SK-N-SH treated with all-trans-retinoic acid at 6 μM for 48 hours (cell line): Measurements from ENCODE around the gene SH3TC1.

Source experiments
- ATAC-seq: fragments of 200-7000 bp; cut with Tn5 transposase; 3 replicates; pipeline ENCODE4 v1.9.1; 2020; ENCODE audit warnings: mild to moderate bottlenecking, moderate library complexity
- ARNTL ChIP-seq: fragments of 450-650 bp; formaldehyde crosslinking; IDR thresholded peaks from 2 replicates; pipeline ENCODE4 v1.5.0; 2020; ENCODE audit warnings: low read depth, mild to moderate bottlenecking, moderate library complexity, borderline replicate concordance
- BACH2 ChIP-seq: fragments of 250-450 bp; sonication (Bioruptor Pico); IDR thresholded peaks from 2 replicates; pipeline ENCODE4 v1.9.0; 2021; ENCODE audit warnings: mild to moderate bottlenecking, borderline replicate concordance
- CSDC2 ChIP-seq: fragments of 250-450 bp; sonication (Bioruptor Pico); IDR thresholded peaks from 2 replicates; pipeline ENCODE4 v1.5.0; 2020; ENCODE audit warnings: mild to moderate bottlenecking, moderate library complexity
- CSRNP3 ChIP-seq: fragments of 250-450 bp; sonication (Bioruptor Pico); IDR thresholded peaks from 2 replicates; pipeline ENCODE4 v1.5.1; 2021; ENCODE audit warnings: mild to moderate bottlenecking, moderate library complexity
- ESRRG ChIP-seq: fragments of 250-450 bp; sonication (Bioruptor Pico); IDR thresholded peaks from 2 replicates; pipeline ENCODE4 v1.6.1; 2021; ENCODE audit warnings: mild to moderate bottlenecking
- GLIS3 ChIP-seq: fragments of 250-450 bp; sonication (Bioruptor Pico); IDR thresholded peaks from 2 replicates; pipeline ENCODE4 v1.5.0; 2020; ENCODE audit warnings: mild to moderate bottlenecking, moderate library complexity
- ISL1 ChIP-seq: fragments of 250-450 bp; sonication (Bioruptor Pico); IDR thresholded peaks from 2 replicates; pipeline ENCODE4 v2.1.2; 2022; ENCODE audit warnings: mild to moderate bottlenecking, moderate library complexity
- PATZ1 ChIP-seq: fragments of 250-450 bp; sonication (Bioruptor Pico); IDR thresholded peaks from 2 replicates; pipeline ENCODE4 v1.8.0; 2020; ENCODE audit warnings: mild to moderate bottlenecking, moderate library complexity, borderline replicate concordance
- POU6F1 ChIP-seq: fragments of 250-450 bp; sonication (Bioruptor Pico); IDR thresholded peaks from 2 replicates; pipeline ENCODE4 v1.8.0; 2021; ENCODE audit warnings: low read depth, mild to moderate bottlenecking, moderate library complexity, borderline replicate concordance
- PPARA ChIP-seq: fragments of 250-450 bp; sonication (Bioruptor Pico); IDR thresholded peaks from 2 replicates; pipeline ENCODE4 v1.5.0; 2020; ENCODE audit warnings: mild to moderate bottlenecking, borderline replicate concordance
- RARB ChIP-seq: fragments of 250-450 bp; sonication (Bioruptor Pico); IDR thresholded peaks from 2 replicates; pipeline ENCODE4 v1.8.0; 2021; ENCODE audit warnings: mild to moderate bottlenecking, moderate library complexity
- SNAI2 ChIP-seq: fragments of 250-450 bp; sonication (Bioruptor Pico); IDR thresholded peaks from 2 replicates; pipeline ENCODE4 v1.5.0; 2020; ENCODE audit warnings: mild to moderate bottlenecking, moderate library complexity
- TCF4 ChIP-seq: fragments of 250-450 bp; sonication (Bioruptor Pico); IDR thresholded peaks from 2 replicates; pipeline ENCODE4 v1.8.0; 2021; ENCODE audit warnings: mild to moderate bottlenecking, moderate library complexity, borderline replicate concordance
- TOX ChIP-seq: fragments of 250-450 bp; sonication (Bioruptor Pico); IDR thresholded peaks from 2 replicates; pipeline ENCODE4 v1.8.0; 2021; ENCODE audit warnings: mild to moderate bottlenecking, moderate library complexity, borderline replicate concordance
- TSHZ2 ChIP-seq: fragments of 250-450 bp; sonication (Bioruptor Pico); IDR thresholded peaks from 2 replicates; pipeline ENCODE4 v1.5.0; 2020; ENCODE audit warnings: mild to moderate bottlenecking, moderate library complexity
- ZC3H10 ChIP-seq: fragments of 250-450 bp; sonication (Bioruptor Pico); IDR thresholded peaks from 2 replicates; pipeline ENCODE4 v1.5.1; 2021; ENCODE audit warnings: mild to moderate bottlenecking, moderate library complexity
- ZFP3 ChIP-seq: fragments of 250-450 bp; sonication (Bioruptor Pico); IDR thresholded peaks from 2 replicates; pipeline ENCODE4 v1.5.0; 2020; ENCODE audit warnings: mild to moderate bottlenecking, moderate library complexity
- ZFP30 ChIP-seq: fragments of 450-650 bp; formaldehyde crosslinking; IDR thresholded peaks from 2 replicates; pipeline ENCODE4 v1.5.0; 2022; ENCODE audit warnings: mild to moderate bottlenecking, moderate library complexity
- ZNF565 ChIP-seq: fragments of 450-650 bp; formaldehyde crosslinking; conservative IDR thresholded peaks from 2 replicates; pipeline ENCODE4 v1.5.0; 2020; ENCODE audit warnings: low read depth, mild to moderate bottlenecking, moderate library complexity
- ZNF70 ChIP-seq: fragments of 450-650 bp; formaldehyde crosslinking; IDR thresholded peaks from 2 replicates; pipeline ENCODE4 v1.5.0; 2020; ENCODE audit warnings: mild to moderate bottlenecking, moderate library complexity
- ZNF8 ChIP-seq: fragments of 450-650 bp; formaldehyde crosslinking; IDR thresholded peaks from 2 replicates; pipeline ENCODE4 v1.5.0; 2020; ENCODE audit warnings: mild to moderate bottlenecking, moderate library complexity

Gene SH3TC1

DNA sequence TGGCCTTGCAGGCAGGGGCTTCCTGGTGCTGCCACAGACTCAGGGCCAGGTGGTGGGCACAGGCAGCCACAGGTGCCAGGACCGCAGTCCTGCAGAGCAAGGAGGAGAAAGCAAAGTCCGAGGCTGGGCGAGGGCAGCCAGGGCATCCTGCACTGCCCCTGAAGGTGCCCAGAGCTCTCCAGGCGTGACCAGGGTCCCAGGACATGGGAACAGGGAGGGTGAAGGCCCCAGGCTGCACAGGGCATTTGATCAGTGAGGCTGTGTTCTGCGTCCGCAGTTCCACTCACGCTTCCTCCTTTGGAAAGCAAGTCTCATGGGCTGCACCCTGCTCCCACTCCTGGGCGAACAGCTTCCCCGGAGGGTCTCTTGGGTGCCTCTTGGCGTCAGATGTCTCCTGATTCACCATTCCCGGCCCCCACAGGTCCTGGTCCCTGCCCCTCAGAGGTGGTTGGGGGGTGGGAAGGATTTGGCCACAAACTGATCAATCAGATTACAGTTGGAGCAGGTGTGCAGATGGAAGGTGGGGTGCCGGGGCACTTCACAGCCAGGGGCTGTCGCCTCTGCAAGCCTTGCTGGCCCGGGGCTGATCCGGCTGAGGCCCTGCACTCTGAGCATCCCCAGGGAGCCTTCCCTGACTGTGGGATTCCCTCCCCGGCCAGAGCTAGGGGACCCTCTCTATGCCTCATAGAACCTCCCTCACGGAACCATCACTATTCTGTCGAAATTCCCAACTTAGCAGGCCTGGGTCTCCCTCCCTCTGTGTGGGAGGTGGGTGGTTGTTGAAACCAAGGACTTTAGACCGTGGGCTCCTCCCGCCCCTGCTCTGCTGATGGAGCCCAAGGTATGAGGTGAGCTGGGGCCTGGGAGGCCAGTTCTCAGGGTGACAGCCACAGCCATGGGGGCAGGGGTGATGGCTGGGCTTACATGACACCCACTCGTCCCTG lies 3.3 kb downstream of the SH3TC1 start:
- TF ChIP-seq ZFP30 (CRISPR knock-in tag) (no peak), PPARA (CRISPR knock-in tag) (no peak), CSDC2 (CRISPR knock-in tag) (no peak), ZNF70 (CRISPR knock-in tag) (no peak), CSRNP3 (CRISPR knock-in tag) (no peak), ESRRG (CRISPR knock-in tag) (no peak), ZFP3 (CRISPR knock-in tag) (no peak), RARB (CRISPR knock-in tag) (no peak), ARNTL (CRISPR knock-in tag) (no peak), ZNF565 (CRISPR knock-in tag) (no peak), SNAI2 (CRISPR knock-in tag) (no peak), TOX (CRISPR knock-in tag) (no peak), BACH2 (no peak), TSHZ2 (no peak), TCF4 (CRISPR knock-in tag) (no peak), GLIS3 (CRISPR knock-in tag) (no peak), ZNF8 (CRISPR knock-in tag) (no peak), ZC3H10 (CRISPR knock-in tag) (no peak), PATZ1 (CRISPR knock-in tag) (no peak)
- no peak for ATAC-seq

- no peak for ATAC-seq
These were observed 3.9 kb downstream of the SH3TC1 start for GRCh38 chr4:8203052-8203401.

More at GRCh38 chr4:8203052-8203401, 3.9 kb downstream of the SH3TC1 start:
- no peak for TF ChIP-seq RARB (CRISPR knock-in tag)
- no peak for TF ChIP-seq ZC3H10 (CRISPR knock-in tag)
- no peak for TF ChIP-seq PATZ1 (CRISPR knock-in tag)
- TF ChIP-seq SNAI2 (CRISPR knock-in tag), result no peak
- no peak for TF ChIP-seq BACH2
- no peak for TF ChIP-seq ARNTL (CRISPR knock-in tag)
- TF ChIP-seq ISL1 (CRISPR knock-in tag), result no peak
- no peak for TF ChIP-seq CSRNP3 (CRISPR knock-in tag)
- TF ChIP-seq GLIS3 (CRISPR knock-in tag), result no peak
- no peak for TF ChIP-seq CSDC2 (CRISPR knock-in tag)
- TF ChIP-seq ZNF70 (CRISPR knock-in tag), result no peak
- TF ChIP-seq ZFP30 (CRISPR knock-in tag), result no peak
- no peak for TF ChIP-seq POU6F1 (CRISPR knock-in tag)
- TF ChIP-seq TSHZ2, result no peak
- no peak for TF ChIP-seq ESRRG (CRISPR knock-in tag)
- no peak for TF ChIP-seq TCF4 (CRISPR knock-in tag)
- TF ChIP-seq, all 23 proteins: peak for 0
